ENCODE data around the gene MT1HL1.

MT1HL1 gene

DNA sequence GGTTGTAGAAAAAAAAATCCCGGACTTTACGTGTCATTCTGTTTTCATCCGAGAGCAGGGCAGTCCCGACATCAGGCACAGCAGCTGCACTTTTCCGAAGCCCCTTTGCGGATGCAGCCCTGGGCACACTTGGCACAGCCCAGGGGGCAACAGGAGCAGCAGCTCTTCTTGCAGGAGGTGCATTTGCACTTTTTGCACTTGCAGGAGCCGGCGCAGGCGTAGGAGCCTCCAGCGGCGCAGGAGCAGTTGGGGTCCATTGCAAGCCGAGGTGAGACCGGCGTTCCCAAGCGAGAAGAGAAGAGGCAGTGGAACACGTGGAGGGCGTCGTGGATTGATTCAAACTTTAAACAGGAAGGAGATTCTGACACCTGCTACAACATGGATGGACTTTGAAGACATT lies at the start of gene MT1HL1:
Gene MT1HL1 (minus strand): TSS at position 326 of the 400 bp plus-strand sequence. CDS start 69 bp downstream, at position 257.
- no peak for DNase-seq

DNA sequence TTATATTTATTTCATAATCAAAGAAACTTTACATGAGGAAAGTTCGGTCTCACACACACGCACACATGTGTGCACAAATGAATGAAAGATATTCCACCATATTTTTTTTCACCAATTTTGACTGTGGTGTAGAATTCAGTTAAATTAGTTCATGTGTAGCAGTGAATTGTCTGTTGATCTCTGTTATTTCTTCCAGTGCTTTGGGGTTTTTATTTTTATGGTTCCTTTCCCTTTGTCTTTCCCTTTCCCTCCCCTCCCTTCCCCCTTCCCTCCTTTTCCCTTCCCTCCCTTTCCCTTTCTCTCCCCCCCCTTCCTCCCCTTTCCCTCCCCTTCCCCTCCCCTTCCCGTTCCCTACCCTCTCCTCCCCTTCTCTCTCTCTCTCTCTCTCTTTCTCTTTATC lies 46.7 kb upstream of the MT1HL1 start:
- no peak for DNase-seq

DNA sequence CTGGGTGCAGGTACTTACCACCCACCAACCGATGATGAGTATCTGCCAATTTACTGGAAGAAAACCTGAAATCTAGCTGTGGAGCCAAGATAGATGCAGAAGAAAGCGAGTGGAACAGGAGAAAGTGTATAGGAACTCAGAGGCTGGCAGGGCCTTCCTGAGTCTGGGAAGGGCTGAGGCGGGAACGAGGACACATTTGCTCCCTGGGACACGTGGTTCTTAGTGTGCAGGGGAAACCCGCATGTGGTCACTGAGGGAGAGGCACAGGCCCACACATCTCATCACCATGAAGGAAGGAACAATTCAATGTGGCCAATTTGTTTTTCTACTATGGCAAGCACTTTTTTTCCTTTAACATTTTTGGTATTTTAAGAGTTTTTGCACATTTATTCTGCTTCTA lies 45.9 kb upstream of the MT1HL1 start:
- DNase-seq: no peak

DNA sequence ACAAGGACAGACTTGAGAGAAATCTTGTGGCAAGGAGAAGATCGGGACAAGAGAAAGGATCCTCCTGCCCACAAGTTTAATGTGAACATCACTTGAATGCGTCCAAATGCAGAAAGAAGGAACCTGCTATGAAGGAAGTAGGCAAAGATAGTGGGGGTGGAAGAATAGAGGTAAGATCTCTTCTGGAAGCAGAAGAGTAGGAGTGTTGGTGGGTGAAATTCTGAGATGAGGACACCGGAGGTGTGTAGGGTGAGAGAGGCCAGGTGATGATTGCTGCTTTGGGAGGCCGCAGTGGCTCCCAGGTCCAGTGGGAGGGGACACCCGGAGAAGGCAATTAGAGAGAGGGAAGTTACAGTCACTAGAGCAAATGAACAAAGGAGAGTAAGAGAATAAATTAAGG lies 44.6 kb upstream of the MT1HL1 start:
- DNase-seq: no peak

DNA sequence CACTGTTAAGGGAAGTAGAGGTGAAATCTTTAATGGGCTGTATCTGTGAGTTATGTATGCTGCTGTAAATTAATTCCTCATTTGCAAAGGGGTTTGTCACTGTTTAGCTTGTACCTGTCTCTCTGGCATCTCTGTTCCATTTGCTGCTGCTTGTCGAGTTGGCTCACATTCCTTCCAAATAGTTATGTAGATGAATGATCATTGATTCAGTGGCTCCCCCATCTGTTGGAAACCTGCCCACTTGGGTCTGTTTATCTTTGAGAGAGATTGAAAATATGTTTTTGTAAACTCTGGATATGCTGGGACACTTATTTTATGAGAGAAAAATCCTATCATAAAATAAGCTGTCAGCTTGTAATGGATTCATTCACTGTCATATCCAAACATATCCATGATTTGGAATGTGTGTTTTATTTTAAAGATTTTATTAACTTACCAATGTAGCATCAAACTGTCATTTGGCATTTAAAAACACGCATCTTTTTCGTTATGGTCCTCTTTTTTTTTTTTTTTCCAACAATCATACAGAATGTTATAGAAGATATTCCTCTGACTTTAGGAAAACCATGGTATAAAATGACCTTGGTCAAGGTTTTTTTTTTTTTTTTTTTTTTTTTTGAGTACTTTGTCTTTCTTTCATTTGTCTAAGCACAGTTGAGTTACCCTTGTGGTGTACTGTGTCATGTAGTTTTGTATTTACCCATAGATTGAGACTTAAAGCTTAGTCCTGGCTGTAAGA lies 41.2 kb upstream of the MT1HL1 start:
- DNase-seq: no peak

DNA sequence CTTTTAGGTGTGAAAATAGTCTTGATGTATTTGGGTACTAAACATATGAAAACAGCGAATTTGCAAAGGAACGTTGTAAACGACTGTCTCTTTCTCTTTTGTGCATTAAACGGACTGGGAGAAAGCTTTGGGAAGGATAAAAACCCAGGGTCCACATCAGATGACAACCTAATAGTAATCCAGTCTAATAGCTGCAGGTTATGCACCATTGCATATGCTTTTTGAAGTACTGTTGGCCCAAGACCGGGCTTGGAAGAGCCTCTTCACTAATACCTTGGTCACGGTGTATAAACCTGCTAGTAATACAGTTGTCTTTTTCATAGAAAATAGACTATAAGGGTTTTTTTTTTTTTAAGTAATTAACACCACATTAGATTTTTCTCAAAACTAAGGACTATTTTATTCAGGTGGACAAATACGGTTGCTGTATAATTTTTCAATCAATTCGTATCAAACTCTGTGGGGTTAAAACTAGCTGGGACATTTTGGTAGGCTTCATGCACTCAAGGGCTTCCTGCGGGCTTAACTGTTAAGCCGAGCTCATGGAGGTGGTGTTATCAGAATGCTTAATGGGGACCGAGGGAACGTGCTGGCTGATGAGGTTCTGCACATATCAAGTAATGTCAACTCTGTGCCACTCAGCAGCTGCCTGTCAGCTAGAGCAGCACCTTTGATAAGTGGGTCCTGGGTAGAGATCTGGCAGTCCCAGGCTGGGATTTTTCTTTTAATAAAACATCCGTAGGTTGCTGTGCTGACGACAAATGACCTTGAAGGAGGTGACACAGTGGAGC lies 39.8 kb upstream of the MT1HL1 start:
- no peak for DNase-seq

DNA sequence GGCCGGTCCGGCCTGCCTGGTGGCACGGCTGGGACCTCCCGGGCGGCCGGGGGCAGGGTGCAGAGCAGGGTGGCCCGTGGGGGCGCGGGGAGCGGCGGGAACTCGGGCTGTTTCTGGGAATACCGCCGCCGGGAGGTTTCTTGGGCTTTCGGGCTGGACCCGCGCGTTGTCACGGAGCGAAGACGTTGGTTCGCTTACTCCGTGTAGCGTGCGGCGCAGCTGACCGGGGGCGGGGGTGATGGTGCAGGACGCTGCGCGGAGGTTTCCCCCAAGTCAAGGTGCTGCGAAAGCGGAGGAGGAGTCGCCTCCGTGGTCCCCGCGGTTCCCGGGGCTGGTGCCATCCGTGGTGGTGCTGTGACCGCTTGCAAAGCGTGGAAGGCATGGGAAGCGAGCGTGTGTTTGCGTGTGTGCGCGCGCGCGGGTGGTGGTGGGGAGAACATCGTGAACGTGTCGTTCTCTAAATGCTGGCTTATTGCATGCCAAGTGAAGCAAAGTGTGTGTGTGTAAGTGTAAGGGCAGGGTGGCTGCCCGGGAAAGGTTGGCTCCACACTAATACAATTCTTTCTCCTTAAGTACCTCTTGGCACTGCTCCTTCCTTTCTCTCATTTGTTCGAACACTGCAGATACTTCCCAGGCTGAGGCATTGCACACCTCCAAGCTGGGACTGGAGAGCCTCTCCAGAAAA lies 38.8 kb upstream of the MT1HL1 start:
- DNase-seq: peak in 1 of 2 donors; percentile 5

DNA sequence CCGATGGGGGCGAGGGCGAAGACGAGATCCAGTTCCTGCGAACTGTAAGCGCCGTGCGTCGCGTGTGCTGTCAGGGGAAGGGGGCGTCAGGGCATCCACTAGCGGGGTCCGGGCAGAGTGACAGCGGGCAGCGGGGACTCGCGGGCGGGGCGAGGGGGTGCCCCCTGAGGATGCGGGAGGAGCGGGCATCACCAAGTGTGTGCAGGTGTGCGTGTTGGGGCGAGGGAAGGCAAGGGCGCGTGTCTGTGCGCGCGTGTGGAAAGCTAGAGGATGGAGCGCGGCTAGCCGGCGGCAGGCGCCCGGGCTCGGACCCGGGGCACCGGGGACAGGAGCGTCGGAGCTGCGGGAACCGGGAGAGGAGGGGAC lies 38.3 kb upstream of the MT1HL1 start:
- no peak for DNase-seq

DNA sequence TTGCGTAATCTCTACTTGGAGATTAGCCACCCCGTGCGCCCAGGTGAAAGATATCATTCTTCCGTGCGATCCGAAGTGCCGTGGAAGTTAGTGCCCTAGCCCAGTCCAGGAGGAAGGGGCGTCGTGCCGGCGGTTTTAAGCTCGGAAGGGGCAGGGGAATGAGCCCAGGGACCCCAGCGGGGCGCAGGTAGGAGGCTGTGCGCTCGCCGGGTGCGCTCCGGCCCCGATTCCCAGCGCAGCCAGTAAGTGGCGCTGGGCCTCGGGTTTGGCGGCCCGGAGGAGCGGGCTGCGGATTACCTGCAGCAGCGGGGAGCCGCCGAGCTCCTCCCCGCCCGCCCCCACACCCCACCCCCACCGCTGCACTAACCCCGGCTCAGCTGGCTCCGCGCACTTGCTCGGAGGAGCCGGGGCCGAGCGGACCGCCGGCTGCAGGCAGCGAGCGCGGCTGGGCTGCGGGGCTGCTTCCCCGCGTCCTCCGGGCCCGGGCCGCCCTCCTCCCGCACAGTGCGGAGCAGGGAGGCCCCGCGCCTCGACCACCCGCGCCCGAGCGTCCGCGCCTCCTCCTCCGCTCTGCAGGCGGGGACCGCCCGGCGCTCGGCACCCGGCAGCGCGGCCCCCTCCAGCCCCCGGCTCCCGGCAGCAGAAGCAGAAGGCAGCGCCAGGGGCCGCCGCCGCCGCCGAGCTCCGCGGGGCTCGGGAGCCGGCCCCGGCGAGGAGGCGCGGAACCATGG lies 37.7 kb upstream of the MT1HL1 start, which contains the start of gene RYR2:
Gene RYR2 (plus strand): TSS at position 390 of the 731 bp plus-strand sequence. CDS start 338 bp downstream, at position 728.
- DNase-seq: peak; percentile 11

DNA sequence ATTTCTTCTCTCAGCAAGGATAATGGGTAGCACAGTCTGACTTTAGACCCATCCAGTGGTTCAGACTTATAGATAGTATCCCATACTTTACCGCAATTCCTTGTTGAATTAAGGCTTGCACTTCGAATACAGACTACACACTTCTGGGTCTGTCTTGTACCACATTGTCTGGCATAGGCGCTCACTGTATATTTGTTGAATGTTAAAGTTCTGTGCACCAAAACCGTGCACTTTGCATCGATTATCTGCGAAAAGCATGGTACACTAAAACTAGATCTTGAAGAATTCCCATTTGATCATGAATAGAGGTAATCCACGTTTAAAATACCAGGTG lies 37.2 kb upstream of the MT1HL1 start:
- DNase-seq: no peak

DNA sequence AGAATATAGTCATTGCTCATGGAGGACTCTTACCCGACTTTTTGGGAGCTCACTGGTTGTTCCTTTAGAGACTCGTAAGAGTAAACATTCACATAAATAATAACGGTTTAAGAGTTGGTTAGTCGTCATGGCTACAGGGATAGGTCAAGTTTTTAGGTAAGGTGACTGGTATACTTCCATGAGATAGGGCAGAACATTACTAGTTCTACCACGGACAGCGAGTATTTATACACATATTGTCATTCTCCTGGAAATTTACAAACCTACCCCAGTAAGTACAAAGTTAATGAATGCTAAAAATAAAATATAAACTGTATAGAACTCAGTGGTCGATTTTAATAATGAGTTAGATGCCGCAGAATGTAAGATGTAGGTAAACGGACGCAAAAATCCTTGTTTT lies 36.6 kb upstream of the MT1HL1 start:
- DNase-seq: no peak

DNA sequence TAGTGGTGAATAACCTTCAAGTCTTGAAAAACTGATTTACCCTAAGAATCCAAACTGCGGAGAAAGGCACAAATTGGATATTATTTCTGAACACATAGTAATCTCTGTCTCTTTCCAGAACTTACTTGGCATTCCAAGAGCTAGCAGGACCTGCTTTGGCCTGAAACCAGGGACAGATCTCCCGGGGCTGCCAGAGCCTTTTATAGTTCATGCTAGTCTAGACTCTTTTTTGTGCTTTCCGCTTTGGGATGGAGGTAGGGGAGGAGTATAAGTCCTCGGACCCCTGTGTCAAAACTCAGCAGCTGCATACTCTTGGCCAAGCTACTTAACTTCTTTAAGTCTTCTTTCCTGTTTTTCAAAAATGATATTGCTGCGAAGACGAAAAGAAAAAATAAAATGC lies 34.0 kb upstream of the MT1HL1 start:
- no peak for DNase-seq

DNA sequence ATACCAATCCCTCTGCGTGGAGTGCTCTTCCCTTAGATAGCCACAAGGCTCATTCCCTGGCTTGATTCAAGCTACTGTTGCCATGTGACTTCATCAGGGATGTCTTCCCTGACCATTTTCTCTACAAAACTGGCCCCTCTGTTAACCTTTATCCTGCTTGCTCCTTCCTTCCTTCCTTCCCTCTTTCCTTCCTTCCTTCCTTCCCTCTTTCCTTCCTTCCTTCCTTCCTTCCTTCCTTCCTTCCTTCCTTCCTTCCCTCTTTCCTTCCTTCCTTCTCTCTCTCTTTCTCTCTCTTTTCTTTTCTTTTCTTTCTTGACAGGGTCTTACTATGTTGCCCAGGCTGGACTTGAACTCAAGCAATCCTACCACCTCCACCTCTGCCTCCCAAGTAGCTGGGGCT lies 31.5 kb upstream of the MT1HL1 start:
- DNase-seq: no peak

DNA sequence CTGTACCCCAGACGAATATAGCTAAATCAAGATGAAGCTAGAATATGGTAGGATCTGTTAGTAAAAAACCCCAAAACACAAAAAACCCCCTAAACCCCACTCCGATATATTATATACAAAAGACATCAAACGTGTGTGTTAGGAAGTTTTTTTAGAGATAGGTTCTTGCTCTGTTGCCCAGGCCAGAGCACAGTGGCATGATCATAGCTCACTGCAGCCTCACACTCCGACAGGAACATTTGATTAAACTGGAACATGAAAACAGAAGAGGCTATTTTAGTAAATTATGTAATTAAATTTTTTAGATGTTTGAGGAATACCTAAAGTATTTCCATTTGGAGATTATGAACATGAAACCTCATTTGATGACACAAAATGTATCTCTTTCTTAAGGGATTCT lies 29.6 kb upstream of the MT1HL1 start:
- no peak for DNase-seq

DNA sequence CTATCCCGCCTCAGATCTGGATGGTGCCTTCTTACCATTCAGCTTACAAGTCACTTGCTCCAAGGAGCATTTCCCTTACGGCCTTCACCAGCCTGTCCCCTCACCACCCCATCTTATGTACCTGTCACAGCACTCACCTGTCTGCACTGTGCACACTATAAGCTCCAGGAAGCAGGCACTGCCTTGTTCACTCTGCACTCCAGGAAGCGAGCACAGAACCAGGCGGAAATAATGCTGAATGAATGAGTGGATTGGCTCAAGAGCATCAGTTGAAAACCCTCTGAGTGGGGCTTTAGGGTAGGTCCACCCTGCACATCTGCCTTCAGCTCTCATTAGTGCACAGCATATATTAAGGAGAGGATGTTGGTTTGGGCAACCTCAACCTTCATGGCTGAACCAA lies 28.8 kb upstream of the MT1HL1 start:
- DNase-seq: no peak

DNA sequence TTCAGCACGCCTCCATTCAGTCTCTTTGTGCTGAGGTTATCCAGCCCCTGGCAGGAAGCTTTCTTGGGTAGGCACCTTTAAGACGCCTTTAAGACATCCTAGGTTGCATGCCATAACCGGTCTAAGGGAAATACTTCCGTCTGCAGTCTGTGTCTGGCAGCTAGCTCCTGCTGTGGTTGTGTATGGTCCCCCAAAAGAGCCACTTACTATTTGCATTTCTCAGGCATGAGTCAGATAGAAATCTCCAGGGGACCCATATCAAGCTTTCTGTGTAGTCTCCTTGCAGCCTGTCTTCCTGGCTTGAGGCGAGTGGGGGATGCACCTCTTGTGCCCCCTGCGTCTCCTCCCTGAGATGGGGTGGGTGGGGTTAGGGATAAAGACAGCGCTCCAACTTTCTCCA lies 27.8 kb upstream of the MT1HL1 start:
- DNase-seq: no peak

DNA sequence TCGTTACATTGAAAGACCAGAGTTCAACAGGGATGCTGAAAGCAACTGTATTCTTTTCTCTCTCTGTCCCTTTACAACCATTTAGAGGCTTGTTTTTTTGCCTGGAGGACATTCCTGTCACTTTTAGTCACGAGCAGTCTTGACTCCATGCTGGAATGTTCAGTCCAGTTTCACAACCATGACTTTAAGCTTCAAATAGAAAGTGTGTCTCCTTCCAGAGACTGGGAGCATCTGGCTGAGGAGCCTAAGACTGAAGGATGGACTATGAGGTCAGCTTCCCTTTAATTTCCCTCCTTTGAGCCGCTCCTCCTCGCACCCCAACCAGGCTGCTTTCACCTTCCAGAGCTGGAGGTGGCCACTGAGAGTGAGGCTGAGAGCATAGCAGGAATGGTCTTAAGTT lies 27.2 kb upstream of the MT1HL1 start:
- no peak for DNase-seq

DNA sequence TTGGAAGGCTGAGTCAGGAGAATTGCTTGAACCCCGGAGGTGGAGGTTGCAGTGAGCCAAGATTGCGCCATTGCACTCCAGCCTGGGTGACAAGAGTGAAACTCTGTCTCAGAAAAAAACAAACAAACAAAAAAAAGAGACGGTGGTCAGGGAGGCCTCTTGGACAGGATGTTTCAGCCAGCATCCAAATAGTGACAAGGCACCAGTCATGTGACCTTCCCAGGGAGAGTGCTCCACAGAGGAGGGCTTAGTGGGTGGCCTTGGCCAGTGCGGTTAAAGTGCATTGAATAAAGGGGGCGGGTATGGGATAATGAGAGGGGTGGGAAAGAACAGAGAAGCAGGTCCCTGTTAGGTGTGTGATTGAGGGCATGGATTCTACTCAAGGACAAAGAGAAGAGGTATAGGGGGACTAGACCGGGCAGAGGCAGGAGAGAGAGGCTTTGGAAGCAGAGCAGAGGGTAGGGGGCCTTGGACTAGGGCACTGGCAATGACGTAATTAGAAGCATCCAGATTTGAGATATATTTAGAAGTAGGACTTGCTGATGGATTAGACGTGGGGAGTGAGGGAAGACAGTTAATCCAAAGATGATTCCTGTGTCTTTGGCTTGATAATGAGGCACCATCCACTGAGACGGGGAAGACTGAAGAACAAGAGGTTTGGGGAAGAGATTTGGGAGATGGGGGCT lies 25.8 kb upstream of the MT1HL1 start:
- DNase-seq: no peak

DNA sequence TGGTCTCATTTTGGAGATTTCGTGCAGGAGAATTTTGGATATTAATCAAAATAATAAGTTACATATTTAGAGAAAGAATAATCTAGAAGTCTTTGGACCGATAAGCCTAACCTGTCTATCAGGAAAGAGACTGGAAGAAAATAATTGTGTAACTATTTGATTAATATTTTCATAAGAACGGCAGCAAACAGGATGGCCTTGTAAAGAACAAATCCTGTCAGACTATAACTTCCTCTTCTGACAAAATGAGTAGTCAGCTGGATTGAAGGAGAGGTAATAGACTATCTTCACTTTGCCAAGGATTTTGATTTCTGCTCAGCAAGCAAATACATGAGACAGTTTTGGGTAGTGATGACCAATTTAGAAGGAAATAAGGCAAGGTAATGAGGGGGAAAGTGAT lies 25.0 kb upstream of the MT1HL1 start:
- no peak for DNase-seq

DNA sequence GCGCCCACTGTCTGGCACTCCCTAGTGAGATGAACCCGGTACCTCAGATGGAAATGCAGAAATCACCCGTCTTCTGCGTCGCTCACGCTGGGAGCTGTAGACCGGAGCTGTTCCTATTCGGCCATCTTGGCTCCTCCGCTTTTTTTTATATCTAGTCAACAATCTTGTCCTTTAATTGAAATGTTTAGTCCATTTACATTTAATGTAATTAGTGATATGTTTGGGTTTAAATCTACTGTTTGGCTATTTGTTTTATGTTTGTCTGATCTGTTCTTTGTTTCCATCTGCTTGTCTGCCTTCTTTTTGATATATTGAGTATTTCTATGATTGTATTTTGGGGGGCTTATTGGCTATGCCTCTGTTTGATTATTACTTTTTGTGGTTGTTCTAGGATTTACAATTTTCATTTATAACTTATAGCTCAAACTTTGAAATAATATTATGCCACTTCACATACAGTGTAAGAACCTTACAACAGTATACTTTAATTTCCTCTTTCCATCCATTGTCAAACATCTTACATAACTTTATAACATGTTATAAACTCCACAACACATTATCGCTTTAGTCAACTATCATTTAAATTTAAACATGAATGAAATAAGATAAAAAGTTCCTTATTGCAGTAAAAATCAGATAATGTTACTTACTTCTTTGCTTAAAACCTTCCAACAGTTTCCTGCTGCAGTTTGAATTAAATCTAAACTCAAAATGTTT lies 21.3 kb upstream of the MT1HL1 start:
- DNase-seq: no peak

DNA sequence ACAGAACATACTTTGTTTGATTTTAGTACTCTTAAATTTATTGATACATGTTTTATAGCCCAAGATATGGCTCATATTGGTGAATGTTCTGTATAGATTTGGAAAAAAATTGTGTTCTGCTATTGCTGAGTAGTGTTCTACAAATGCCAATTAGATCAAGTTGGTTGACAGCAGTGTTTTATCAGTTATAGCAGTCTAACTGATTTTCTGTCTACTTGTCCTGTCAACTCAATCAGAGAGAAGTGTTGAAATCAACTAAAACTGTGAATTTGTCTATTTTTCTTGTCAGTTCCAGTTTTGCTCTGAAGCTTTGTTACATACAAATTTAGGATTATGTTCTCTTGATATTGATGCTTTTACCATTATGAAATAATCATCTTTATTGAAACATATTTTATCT lies 14.7 kb upstream of the MT1HL1 start:
- no peak for DNase-seq

DNA sequence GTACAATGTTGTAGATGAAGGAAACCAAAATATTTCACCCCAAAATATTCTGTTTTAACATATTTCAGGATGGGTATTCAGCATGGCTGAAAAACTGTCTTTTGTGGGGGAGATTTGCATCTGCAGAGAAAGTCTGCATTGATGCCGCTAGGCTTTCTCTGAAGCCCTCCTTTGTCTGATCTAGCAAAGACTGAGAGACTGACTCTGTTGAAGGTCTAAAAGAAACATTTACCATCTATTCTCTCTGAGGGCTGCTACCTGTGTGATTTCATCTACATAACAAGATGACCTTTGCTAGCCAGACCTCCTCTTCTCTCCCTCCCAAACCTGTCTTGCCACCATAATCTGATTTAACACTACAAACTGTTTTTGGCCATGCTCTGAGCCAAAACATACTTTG lies 12.4 kb upstream of the MT1HL1 start:
- no peak for DNase-seq

Measured in hippocampal formation (tissue), 2 donors.